WTC11 (cell line): ENCODE measurements around the gene ANGEL1. TPM values are rescaled to one million over a fixed set of nuclear protein-coding genes. Genes with fewer than 3 reads are reported as not detected.

Source experiments
- ATAC-seq: fragments of 200-7000 bp; cut with Tn5 transposase; 2 replicates; pipeline ENCODE4 v1.10.0; 2021; ENCODE audit warnings: mild to moderate bottlenecking, moderate library complexity
- CTCF ChIA-PET: fragments of 300-600 bp; sonication (Branson Sonifier 250); formaldehyde crosslinking; loops from one replicate; lab custom pipeline; 2021; ENCODE audit warnings: antibody characterized with exemption; lab: Charles Lee
- POLR2A ChIA-PET: fragments of 350-600 bp; sonication (Branson Sonifier 250); formaldehyde crosslinking; loops from one replicate; lab custom pipeline; 2021; ENCODE audit warnings: antibody characterized with exemption; lab: Charles Lee
- DNase-seq: peaks from one replicate; pipeline ENCODE4 v3.0.0; 2021; ENCODE audit warnings: low spot score
- H3K27ac Mint-ChIP-seq: 2 replicates; pipeline ENCODE4 v1.8.0; 2021; ENCODE audit warnings: mixed read lengths
- H3K27me3 Mint-ChIP-seq: 2 replicates; pipeline ENCODE4 v1.8.0; 2021; ENCODE audit warnings: low read depth, mild to moderate bottlenecking, moderate library complexity, mixed read lengths
- H3K36me3 Mint-ChIP-seq: 2 replicates; pipeline ENCODE4 v1.8.0; 2021; ENCODE audit warnings: mixed read lengths
- H3K4me1 Mint-ChIP-seq: 2 replicates; pipeline ENCODE4 v1.8.0; 2022; ENCODE audit warnings: mixed read lengths
- H3K4me3 Mint-ChIP-seq: 2 replicates; pipeline ENCODE4 v1.8.0; 2021; ENCODE audit warnings: mild to moderate bottlenecking, moderate library complexity, mixed read lengths
- H3K9me3 Mint-ChIP-seq: 2 replicates; pipeline ENCODE4 v1.8.0; 2021; ENCODE audit warnings: mixed read lengths
- ATF3 ChIP-seq: sonication (generic); formaldehyde crosslinking; conservative IDR thresholded peaks from 2 replicates; pipeline ENCODE4 v1.8.1; 2022; ENCODE audit warnings: mild to moderate bottlenecking, missing genetic modification reagents
- ATF6 ChIP-seq: sonication (generic); formaldehyde crosslinking; IDR thresholded peaks from 2 replicates; pipeline ENCODE4 v1.8.1; 2023; ENCODE audit warnings: mild to moderate bottlenecking, missing genetic modification reagents
- CREB1 ChIP-seq: sonication (generic); formaldehyde crosslinking; IDR thresholded peaks from 2 replicates; pipeline ENCODE4 v1.8.0; 2023; ENCODE audit warnings: mild to moderate bottlenecking, missing genetic modification reagents
- E2F5 ChIP-seq: sonication (generic); formaldehyde crosslinking; IDR thresholded peaks from 2 replicates; pipeline ENCODE4 v1.8.1; 2022; ENCODE audit warnings: mild to moderate bottlenecking, moderate library complexity, missing genetic modification reagents
- FOXJ3 ChIP-seq: sonication (generic); formaldehyde crosslinking; IDR thresholded peaks from 2 replicates; pipeline ENCODE4 v1.9.0; 2021; ENCODE audit warnings: missing genetic modification reagents, mild to moderate bottlenecking, borderline replicate concordance
- FOXP4 ChIP-seq: sonication (generic); formaldehyde crosslinking; IDR thresholded peaks from 2 replicates; pipeline ENCODE4 v1.8.0; 2022; ENCODE audit warnings: mild to moderate bottlenecking, missing genetic modification reagents
- GTF2I ChIP-seq: fragments of 250-450 bp; sonication (Bioruptor Pico); conservative IDR thresholded peaks from 2 replicates; pipeline ENCODE4 v1.4.0; 2021; ENCODE audit warnings: mild to moderate bottlenecking
- JUN ChIP-seq: sonication (generic); formaldehyde crosslinking; IDR thresholded peaks from 2 replicates; pipeline ENCODE4 v1.8.0; 2023; ENCODE audit warnings: mild to moderate bottlenecking, missing genetic modification reagents
- MLX ChIP-seq: sonication (generic); formaldehyde crosslinking; IDR thresholded peaks from 2 replicates; pipeline ENCODE4 v1.8.1; 2023; ENCODE audit warnings: mild to moderate bottlenecking, missing genetic modification reagents, moderate library complexity
- MXD4 ChIP-seq: fragments of 250-450 bp; sonication (Bioruptor Pico); IDR thresholded peaks from 2 replicates; pipeline ENCODE4 v1.8.0; 2021; ENCODE audit warnings: mild to moderate bottlenecking, moderate library complexity, borderline replicate concordance
- PRDM15 ChIP-seq: sonication (generic); formaldehyde crosslinking; IDR thresholded peaks from 2 replicates; pipeline ENCODE4 v1.8.0; 2022; ENCODE audit warnings: missing genetic modification reagents
- TP53 ChIP-seq: sonication (generic); formaldehyde crosslinking; IDR thresholded peaks from 2 replicates; pipeline ENCODE4 v1.8.1; 2023; ENCODE audit warnings: mild to moderate bottlenecking, missing genetic modification reagents
- ZNF138 ChIP-seq: sonication (generic); formaldehyde crosslinking; conservative IDR thresholded peaks from 2 replicates; pipeline ENCODE4 v1.8.1; 2022; ENCODE audit warnings: mild to moderate bottlenecking, moderate library complexity, missing genetic modification reagents
- ZNF263 ChIP-seq: sonication (generic); formaldehyde crosslinking; IDR thresholded peaks from 2 replicates; pipeline ENCODE4 v1.8.1; 2022; ENCODE audit warnings: low read depth, mild to moderate bottlenecking, moderate library complexity, missing genetic modification reagents
- ZNF423 ChIP-seq: fragments of 250-450 bp; sonication (Bioruptor Pico); IDR thresholded peaks from 2 replicates; pipeline ENCODE4 v2.1.2; 2022; ENCODE audit warnings: mild to moderate bottlenecking, moderate library complexity
- total RNA-seq: library from RNA; stranded (reverse); gene quantifications from 3 replicates; pipeline ENCODE4 v1.2.3, GENCODE V29; 2021

Gene ANGEL1
- total RNA-seq, 1 experiment from 2014 or later: 29.7 TPM

- ChIA-PET CTCF (interaction anchor here (1.7 kb wide), 1 partner anchor 58 kb away, joined by 4 read pairs; no protein-coding TSS in a partner anchor), POLR2A (no interaction called here)
- Mint-ChIP-seq H3K4me1 (peaks cover 16% of the 10 kb centered on the region), H3K27me3 (peaks cover 3% of the 10 kb centered on the region), H3K27ac (no peak overlapping the region), H3K36me3 (no peaks in the 10 kb centered on the region), H3K4me3 (no peak overlapping the region), H3K9me3 (no peaks in the 10 kb centered on the region)
- TF ChIP-seq GTF2I (CRISPR knock-in tag) (no peak), MLX (no peak), JUN (CRISPR knock-in tag) (no peak), FOXJ3 (CRISPR knock-in tag) (no peak), MXD4 (CRISPR knock-in tag) (no peak), TP53 (CRISPR knock-in tag) (no peak), ATF3 (CRISPR knock-in tag) (no peak), PRDM15 (CRISPR knock-in tag) (no peak), ZNF138 (CRISPR knock-in tag) (no peak), FOXP4 (CRISPR knock-in tag) (no peak), E2F5 (CRISPR knock-in tag) (no peak), ZNF263 (CRISPR knock-in tag) (no peak), ATF6 (CRISPR knock-in tag) (no peak), ZNF423 (CRISPR knock-in tag) (no peak), CREB1 (CRISPR knock-in tag) (no peak)
- DNase-seq (no peak), ATAC-seq (no peak)
Measured at GRCh38 chr14:76814726-76815645, 2.3 kb upstream of the ANGEL1 start.
